Thyroid gland (tissue), 4 donors: ENCODE data around the gene ABCB8. TPM values are rescaled to one million over a fixed set of nuclear protein-coding genes. Genes with fewer than 3 reads are reported as not detected.

ENCODE experiments used
- DNase-seq, 2 donors: peaks; one replicate each; pipeline ENCODE4 v3.0.0-alpha.2; 2019
- H3K27ac ChIP-seq, 3 donors: fragments of 200-600 bp; sonication (generic); 1 replicate in 2 of 3; 2 replicates in 1 of 3; pipeline ENCODE4 v1.5.1; 2016 to 2019; ENCODE audit warnings: mild to moderate bottlenecking in 1 of 3, moderate library complexity in 1 of 3
- H3K27me3 ChIP-seq: fragments of 200-600 bp; sonication (generic); one replicate; pipeline ENCODE4 v1.5.1; 2019
- H3K36me3 ChIP-seq, 2 donors: fragments of 200-600 bp; sonication (generic); one replicate each; pipeline ENCODE4 v1.5.1; 2016 to 2019
- H3K4me1 ChIP-seq, 2 donors: fragments of 200-600 bp; sonication (generic); one replicate each; pipeline ENCODE4 v1.5.1; 2017 to 2019
- H3K4me3 ChIP-seq, 3 donors: fragments of 200-600 bp; sonication (generic); replicated peaks in 1 of 3; 1 replicate in 2 of 3; 2 replicates in 1 of 3; pipeline ENCODE4 v1.5.1; 2016; ENCODE audit warnings: mild to moderate bottlenecking in 1 of 3
- H3K9me3 ChIP-seq: fragments of 200-600 bp; sonication (generic); one replicate; pipeline ENCODE4 v1.5.1; 2017
- CTCF ChIP-seq, 6 experiments: fragments of 200-600 bp in 3 of 6; fragments of 450-650 bp in 3 of 6; sonication (generic) in 3 of 6; IDR thresholded peaks; one replicate each; pipeline ENCODE4 v1.5.1; 2016 to 2019; ENCODE audit warnings: antibody characterized with exemption in 6 of 6, mild to moderate bottlenecking in 2 of 6, inconsistent platforms in 1 of 6, moderate library complexity in 1 of 6
- POLR2A ChIP-seq, 2 donors: fragments of 450-650 bp; IDR thresholded peaks; one replicate each; pipeline ENCODE4 v1.6.1; 2017; ENCODE audit warnings: antibody characterized with exemption in 2 of 2, mild to moderate bottlenecking in 2 of 2, moderate library complexity in 1 of 2
- WGBS, 2 donors: methylation state at CpG; one replicate each; pipeline ENCODE4 v1.1.5; 2017; 5-methylcytosine and 5-hydroxymethylcytosine counted together
- intact Hi-C: fragments of 100-400 bp; cut with DNase I; formaldehyde crosslinking; loops from one replicate; pipeline ENCODE4 v1.15.1; 2023
- total RNA-seq, 4 donors: library from RNA; depleted of rRNA; stranded (reverse); fragments of >200 nt; gene quantifications; one replicate each; pipeline ENCODE4 v1.2.3, GENCODE V29; 2016

Gene ABCB8
- total RNA-seq, 4 donors from 2014 or later = 39.0 to 74.2 (median 60.9) TPM

GRCh38 chr7:150994141-150994837, 34.0 kb upstream of the ABCB8 start:
- TF ChIP-seq POLR2A (IDR thresholded peaks at IDR 0.05) = no peak
- TF ChIP-seq CTCF (IDR thresholded peaks at IDR 0.05) = no peak
- no peak for DNase-seq
- intact Hi-C loops = no loop called here
- no peaks in the 10 kb centered on the region for H3K36me3 ChIP-seq
- 49 to 65% methylated on average over 13 to 14 of the region's 15 CpGs for WGBS, 2 donors
- H3K4me3 ChIP-seq = peak overlapping the region in 1 of 3 donors; percentile 2
- no peaks in the 10 kb centered on the region for H3K27me3 ChIP-seq
- H3K9me3 ChIP-seq = no peaks in the 10 kb centered on the region
- H3K4me1 ChIP-seq = no peaks in the 10 kb centered on the region
- H3K27ac ChIP-seq = peak overlapping the region in 2 of 3 donors; percentile 10 to 15

GRCh38 chr7:150994838-150995510, 33.3 kb upstream of the ABCB8 start:
- no peak for DNase-seq
- Histone ChIP-seq H3K27ac (no peak overlapping the region), H3K9me3 (no peaks in the 10 kb centered on the region), H3K4me3 (peak overlapping the region in 1 of 3 donors; percentile 2), H3K27me3 (no peaks in the 10 kb centered on the region), H3K36me3 (no peaks in the 10 kb centered on the region), H3K4me1 (no peaks in the 10 kb centered on the region)
- intact Hi-C loops = no loop called here
- TF ChIP-seq CTCF (IDR thresholded peaks at IDR 0.05) (no peak), POLR2A (IDR thresholded peaks at IDR 0.05) (no peak)
- WGBS, 2 donors = 60 to 72% methylated on average over 11 to 18 of the region's 19 CpGs

GRCh38 chr7:150996376-150997074, 31.7 kb upstream of the ABCB8 start:
- Histone ChIP-seq H3K27ac (no peak overlapping the region), H3K36me3 (no peaks in the 10 kb centered on the region), H3K9me3 (no peaks in the 10 kb centered on the region), H3K4me1 (no peaks in the 10 kb centered on the region), H3K27me3 (no peaks in the 10 kb centered on the region), H3K4me3 (no peak overlapping the region)
- TF ChIP-seq CTCF (IDR thresholded peaks at IDR 0.05) (no peak), POLR2A (IDR thresholded peaks at IDR 0.05) (no peak)
- intact Hi-C loops = no loop called here
- DNase-seq = no peak
- 36 to 51% methylated on average over 18 to 20 of the region's 31 CpGs for WGBS, 2 donors

- WGBS, 2 donors = 88 to 92% methylated on average over 8 of the region's 8 CpGs
- no peak for DNase-seq
- no peaks in the 10 kb centered on the region for H3K4me1 ChIP-seq
- H3K27ac ChIP-seq = no peak overlapping the region
- no peak for TF ChIP-seq CTCF (IDR thresholded peaks at IDR 0.05)
- no peak for TF ChIP-seq POLR2A (IDR thresholded peaks at IDR 0.05)
- no peaks in the 10 kb centered on the region for H3K27me3 ChIP-seq
- H3K4me3 ChIP-seq = no peak overlapping the region
- intact Hi-C loops = no loop called here
- no peaks in the 10 kb centered on the region for H3K9me3 ChIP-seq
- H3K36me3 ChIP-seq = no peaks in the 10 kb centered on the region
These were observed 31.2 kb upstream of the ABCB8 start for GRCh38 chr7:150997075-150997511.
